Measurements from ENCODE around the gene WTIP.
"Not testable (repeated sequence)": the region's sequence is repeated elsewhere in the genome, so short reads cannot be mapped to it uniquely, and the experiment has no call there.

WTIP gene

GRCh38 chr19:34504809-34505291 lies 23.3 kb downstream of the WTIP start:
- Histone ChIP-seq H3K9me3 (no peaks in the 10 kb centered on the region), H3K4me1 (no peaks in the 10 kb centered on the region), H3K36me3 (no peaks in the 10 kb centered on the region), H3K4me3 (ENCODE audit: low read depth, low read length) (no peak overlapping the region), H3K27me3 (no peaks in the 10 kb centered on the region)
- DNase-seq, result no peak
- TF ChIP-seq CTCF (IDR thresholded peaks at IDR 0.05; ENCODE audit: low read depth, low read length), result no peak

GRCh38 chr19:34505321-34506025 lies 23.9 kb downstream of the WTIP start:
- H3K9me3 ChIP-seq, result no peaks in the 10 kb centered on the region
- TF ChIP-seq CTCF (IDR thresholded peaks at IDR 0.05; ENCODE audit: low read depth, low read length), result no peak
- no peak overlapping the region for H3K4me3 ChIP-seq (ENCODE audit: low read depth, low read length)
- no peaks in the 10 kb centered on the region for H3K27me3 ChIP-seq
- no peaks in the 10 kb centered on the region for H3K4me1 ChIP-seq
- no peaks in the 10 kb centered on the region for H3K36me3 ChIP-seq
- no peak for DNase-seq

- H3K4me1 ChIP-seq, result no peaks in the 10 kb centered on the region
- H3K4me3 ChIP-seq (ENCODE audit: low read depth, low read length), result no peak overlapping the region
- no peaks in the 10 kb centered on the region for H3K36me3 ChIP-seq
- no peak for DNase-seq
- no peaks in the 10 kb centered on the region for H3K27me3 ChIP-seq
- no peak for TF ChIP-seq CTCF (IDR thresholded peaks at IDR 0.05; ENCODE audit: low read depth, low read length)
- H3K9me3 ChIP-seq, result no peaks in the 10 kb centered on the region
These were observed 24.4 kb downstream of the WTIP start for GRCh38 chr19:34506026-34506370.

GRCh38 chr19:34507414-34508067 lies 26.0 kb downstream of the WTIP start:
- no peak for TF ChIP-seq CTCF (IDR thresholded peaks at IDR 0.05; ENCODE audit: low read depth, low read length)
- no peak for DNase-seq
- no peaks in the 10 kb centered on the region for H3K4me1 ChIP-seq
- H3K36me3 ChIP-seq, result no peaks in the 10 kb centered on the region
- no peaks in the 10 kb centered on the region for H3K9me3 ChIP-seq
- H3K4me3 ChIP-seq (ENCODE audit: low read depth, low read length), result no peak overlapping the region
- H3K27me3 ChIP-seq, result no peaks in the 10 kb centered on the region

GRCh38 chr19:34508540-34508939 lies 27.0 kb downstream of the WTIP start:
- H3K4me1 ChIP-seq, result no peaks in the 10 kb centered on the region
- no peak overlapping the region for H3K4me3 ChIP-seq (ENCODE audit: low read depth, low read length)
- no peaks in the 10 kb centered on the region for H3K36me3 ChIP-seq
- H3K27me3 ChIP-seq, result no peaks in the 10 kb centered on the region
- no peaks in the 10 kb centered on the region for H3K9me3 ChIP-seq
- DNase-seq, result no peak
- TF ChIP-seq CTCF (IDR thresholded peaks at IDR 0.05; ENCODE audit: low read depth, low read length), result no peak

GRCh38 chr19:34510904-34511303 lies 29.3 kb downstream of the WTIP start:
- not testable (repeated sequence) for H3K4me3 ChIP-seq (ENCODE audit: low read depth, low read length); DNase-seq; H3K9me3 ChIP-seq; H3K36me3 ChIP-seq; H3K4me1 ChIP-seq; H3K27me3 ChIP-seq
